VCaP (cell line): Measurements from ENCODE around the gene SATL1.

ENCODE experiments used
- H3K27ac ChIP-seq: fragments of 450-650 bp; 2 replicates; pipeline ENCODE4 v1.5.1; 2017
- TF ChIP-seq, protein P1 (sequence below): fragments of 450-650 bp; conservative IDR thresholded peaks from 2 replicates; pipeline ENCODE4 v1.5.1; 2017; ENCODE audit warnings: mild to moderate bottlenecking, moderate library complexity

SATL1 gene

DNA sequence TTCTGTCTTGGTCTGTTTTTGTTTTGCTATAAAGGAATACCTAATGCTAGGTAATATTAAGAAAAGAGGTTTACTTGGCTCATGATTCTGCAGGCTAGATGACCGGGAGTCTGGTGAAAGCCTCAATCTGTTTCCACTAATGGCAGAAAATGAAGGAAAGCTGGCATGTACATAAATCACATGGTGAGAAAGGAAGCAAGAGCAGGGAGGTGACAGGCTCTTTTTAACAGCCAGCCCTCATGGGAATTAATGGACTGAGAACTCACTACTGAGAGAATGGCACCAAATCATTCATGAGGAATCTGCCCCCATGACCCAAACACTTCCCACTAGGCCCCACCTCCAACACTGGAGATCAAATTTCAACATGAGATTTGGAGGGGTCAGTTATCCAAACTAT, 27.6 kb downstream of the SATL1 start:
- TF ChIP-seq, protein P1, sequence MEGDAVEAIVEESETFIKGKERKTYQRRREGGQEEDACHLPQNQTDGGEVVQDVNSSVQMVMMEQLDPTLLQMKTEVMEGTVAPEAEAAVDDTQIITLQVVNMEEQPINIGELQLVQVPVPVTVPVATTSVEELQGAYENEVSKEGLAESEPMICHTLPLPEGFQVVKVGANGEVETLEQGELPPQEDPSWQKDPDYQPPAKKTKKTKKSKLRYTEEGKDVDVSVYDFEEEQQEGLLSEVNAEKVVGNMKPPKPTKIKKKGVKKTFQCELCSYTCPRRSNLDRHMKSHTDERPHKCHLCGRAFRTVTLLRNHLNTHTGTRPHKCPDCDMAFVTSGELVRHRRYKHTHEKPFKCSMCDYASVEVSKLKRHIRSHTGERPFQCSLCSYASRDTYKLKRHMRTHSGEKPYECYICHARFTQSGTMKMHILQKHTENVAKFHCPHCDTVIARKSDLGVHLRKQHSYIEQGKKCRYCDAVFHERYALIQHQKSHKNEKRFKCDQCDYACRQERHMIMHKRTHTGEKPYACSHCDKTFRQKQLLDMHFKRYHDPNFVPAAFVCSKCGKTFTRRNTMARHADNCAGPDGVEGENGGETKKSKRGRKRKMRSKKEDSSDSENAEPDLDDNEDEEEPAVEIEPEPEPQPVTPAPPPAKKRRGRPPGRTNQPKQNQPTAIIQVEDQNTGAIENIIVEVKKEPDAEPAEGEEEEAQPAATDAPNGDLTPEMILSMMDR, result no peak
- no peak overlapping the region for H3K27ac ChIP-seq

- TF ChIP-seq, protein P1, result no peak
- no peak overlapping the region for H3K27ac ChIP-seq
These were observed 29.6 kb downstream of the SATL1 start for GRCh38 chrX:85213792-85214530.

GRCh38 chrX:85203461-85203970, 40.1 kb downstream of the SATL1 start:
- TF ChIP-seq, protein P1, result no peak
- H3K27ac ChIP-seq, result no peak overlapping the region

- TF ChIP-seq, protein P1, result no peak
- H3K27ac ChIP-seq, result no peak overlapping the region
These were observed 47.3 kb downstream of the SATL1 start for GRCh38 chrX:85196319-85196718.

GRCh38 chrX:85159644-85160043, 83.9 kb downstream of the SATL1 start:
- TF ChIP-seq, protein P1, result no peak
- H3K27ac ChIP-seq, result no peak overlapping the region

DNA sequence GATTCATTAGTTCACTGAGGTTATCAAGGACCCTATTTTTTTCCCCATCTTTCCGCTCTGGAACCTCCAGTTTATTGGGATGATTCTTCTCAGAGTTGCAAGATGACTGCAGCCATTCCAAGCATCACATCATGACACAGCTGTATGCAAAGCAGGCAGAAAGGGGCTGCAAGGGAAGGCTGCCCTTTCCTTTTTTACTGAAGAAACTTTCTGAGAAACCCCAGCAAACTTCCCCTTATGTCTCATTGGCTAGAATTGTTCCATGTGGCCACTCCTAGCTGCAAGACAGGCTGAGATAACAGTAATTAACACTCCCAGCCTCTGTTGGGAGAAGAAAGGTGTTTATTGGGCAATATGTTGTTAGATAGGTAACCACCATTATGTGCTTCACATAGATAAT, 102.6 kb downstream of the SATL1 start:
- TF ChIP-seq, protein P1, result no peak
- no peak overlapping the region for H3K27ac ChIP-seq

GRCh38 chrX:85139422-85139821, 104.2 kb downstream of the SATL1 start:
- TF ChIP-seq, protein P1, result no peak

More at GRCh38 chrX:85139422-85139821, 104.2 kb downstream of the SATL1 start:
- H3K27ac ChIP-seq, result no peak overlapping the region
